ENCODE results near the gene DPP10.

Gene DPP10

GRCh38 chr2:115569547-115569946 is 1127.1 kb downstream of the DPP10 start:
- no peak for DNase-seq (ENCODE audit: low read depth)

DNA sequence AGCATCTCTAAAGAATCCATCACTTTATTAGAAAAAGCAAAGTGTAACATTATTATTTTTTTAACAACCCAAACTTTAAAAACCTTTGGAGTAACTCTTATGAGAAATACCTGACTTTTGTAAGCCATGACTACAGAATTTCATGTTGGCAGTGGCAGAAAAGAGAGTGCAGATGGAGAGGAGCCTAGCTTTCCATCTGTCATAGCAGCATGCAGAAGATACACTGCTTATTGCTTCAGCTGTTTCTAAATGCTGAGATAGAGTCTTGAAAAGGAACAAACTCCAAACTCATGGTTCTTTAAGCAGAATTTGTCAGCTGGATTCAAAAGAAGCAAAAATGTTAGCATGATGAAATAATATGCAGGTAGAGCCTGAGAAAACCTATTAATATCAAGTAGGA is 1130.3 kb downstream of the DPP10 start:
- no peak for DNase-seq (ENCODE audit: low read depth)

DNA sequence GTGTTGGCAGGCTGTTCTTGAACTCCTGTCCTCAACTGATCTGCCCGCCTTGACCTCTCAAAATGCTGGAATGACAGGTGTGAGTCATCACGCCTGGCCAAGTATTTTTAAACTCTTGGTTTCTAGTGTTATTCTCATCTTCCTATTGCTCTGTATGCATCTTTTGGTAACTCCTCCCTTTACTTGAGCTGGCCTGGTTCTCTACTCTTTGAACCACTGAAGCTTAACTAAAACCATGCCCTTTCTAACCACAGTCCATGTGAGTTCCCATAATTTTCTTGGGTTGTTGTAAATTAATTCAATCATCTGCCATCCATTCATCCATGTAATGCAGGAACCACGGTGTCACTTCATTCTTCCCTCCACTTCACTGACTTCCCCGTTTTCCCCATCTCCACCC is 1131.3 kb downstream of the DPP10 start:
- DNase-seq (ENCODE audit: low read depth) = no peak

- no peak for DNase-seq (ENCODE audit: low read depth)
Observed at GRCh38 chr2:115574667-115575066, 1132.2 kb downstream of the DPP10 start.

DNA sequence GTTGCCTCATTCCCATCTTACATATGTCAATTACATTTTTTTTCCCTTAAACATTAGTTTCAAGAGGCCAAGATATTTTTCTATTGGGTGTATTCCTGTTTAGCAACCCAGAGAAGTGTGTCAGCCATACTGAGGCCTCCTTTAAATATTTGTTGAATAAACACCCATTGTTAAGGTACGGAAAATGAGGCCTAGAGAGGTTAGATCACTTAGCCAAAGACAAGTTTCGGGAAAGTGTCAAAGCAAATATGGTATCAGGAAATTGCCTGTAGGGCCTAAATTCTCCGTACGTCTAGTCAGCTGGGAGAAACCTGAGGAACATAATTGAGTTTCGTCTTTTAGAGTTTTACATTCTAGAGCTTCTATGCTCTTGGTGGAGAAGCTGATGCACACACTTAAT is 1138.3 kb downstream of the DPP10 start:
- DNase-seq (ENCODE audit: low read depth) = no peak

GRCh38 chr2:115584507-115584906 is 1142.1 kb downstream of the DPP10 start:
- DNase-seq (ENCODE audit: low read depth) = no peak

GRCh38 chr2:115596659-115597375 is 1154.4 kb downstream of the DPP10 start:
- DNase-seq (ENCODE audit: low read depth) = no peak

DNA sequence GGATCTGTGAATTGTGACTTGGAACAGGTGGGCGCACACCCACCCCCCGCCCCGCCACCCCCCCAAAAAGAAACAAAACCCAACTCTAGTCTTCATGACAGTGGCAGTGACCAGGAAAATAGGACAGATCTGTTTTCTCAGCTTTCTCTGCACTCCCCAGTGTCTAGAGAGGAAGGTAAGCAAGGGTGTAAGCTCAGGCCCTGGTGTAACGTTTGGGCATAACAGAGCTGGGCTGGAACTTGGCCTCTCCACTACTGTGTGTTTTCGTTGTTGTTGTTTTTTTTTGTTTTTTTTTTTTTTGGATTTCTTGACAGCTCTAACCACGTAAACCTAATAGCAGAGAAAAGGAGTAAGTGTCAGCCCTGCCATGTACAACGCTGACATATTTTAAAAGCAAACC is 1160.8 kb downstream of the DPP10 start:
- DNase-seq (ENCODE audit: low read depth) = no peak

- DNase-seq (ENCODE audit: low read depth) = no peak
Observed at GRCh38 chr2:115606350-115606749, 1163.9 kb downstream of the DPP10 start.

- no peak for DNase-seq (ENCODE audit: low read depth)
Observed at GRCh38 chr2:115609978-115610377, 1167.5 kb downstream of the DPP10 start.

- DNase-seq (ENCODE audit: low read depth) = no peak
Observed at GRCh38 chr2:115610888-115611287, 1168.4 kb downstream of the DPP10 start.

GRCh38 chr2:115624332-115624731 is 1181.9 kb downstream of the DPP10 start:
- DNase-seq (ENCODE audit: low read depth) = no peak

GRCh38 chr2:115634578-115634977 is 1192.1 kb downstream of the DPP10 start:
- no peak for DNase-seq (ENCODE audit: low read depth)

GRCh38 chr2:115635430-115635829 is 1193.0 kb downstream of the DPP10 start:
- no peak for DNase-seq (ENCODE audit: low read depth)

DNA sequence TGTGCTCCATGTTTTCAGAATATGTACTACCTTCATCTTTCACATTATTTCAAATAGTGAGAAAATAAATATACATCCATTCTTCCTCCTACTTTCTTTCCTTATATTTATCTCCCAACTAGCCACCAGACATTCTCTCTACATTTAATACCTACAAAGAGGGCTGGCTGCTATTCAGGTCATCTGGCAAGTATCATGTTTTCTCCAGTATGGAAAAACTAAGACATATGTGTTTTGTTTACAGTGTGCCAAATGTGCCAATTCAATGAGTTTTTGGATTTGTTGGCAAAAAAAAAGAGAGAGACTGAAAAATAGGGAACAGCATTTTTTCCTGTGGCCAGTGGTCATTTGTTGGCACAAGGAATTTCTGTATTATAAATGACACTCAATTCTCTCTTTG is 1207.3 kb downstream of the DPP10 start:
- no peak for DNase-seq (ENCODE audit: low read depth)

- DNase-seq (ENCODE audit: low read depth) = no peak
Observed at GRCh38 chr2:115650827-115651226, 1208.4 kb downstream of the DPP10 start.

DNA sequence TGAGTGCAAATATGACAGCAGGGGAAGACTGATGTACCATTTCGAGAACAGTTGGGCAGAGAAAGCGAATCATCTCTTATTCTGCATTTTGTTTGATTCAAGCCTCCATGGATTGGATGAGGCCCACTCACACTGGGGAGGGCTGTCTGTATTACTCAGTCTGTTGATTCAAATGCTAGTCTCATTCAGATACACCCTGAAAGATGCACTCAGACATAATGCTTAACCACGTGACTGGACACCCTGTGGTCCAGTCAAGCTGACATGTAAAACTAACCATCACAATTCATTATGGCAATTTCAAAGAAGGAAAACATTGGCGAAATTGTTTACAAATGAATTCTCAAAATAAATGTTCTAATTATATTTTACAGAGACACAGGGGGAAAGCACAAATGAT is 1210.2 kb downstream of the DPP10 start:
- DNase-seq (ENCODE audit: low read depth) = no peak

DNA sequence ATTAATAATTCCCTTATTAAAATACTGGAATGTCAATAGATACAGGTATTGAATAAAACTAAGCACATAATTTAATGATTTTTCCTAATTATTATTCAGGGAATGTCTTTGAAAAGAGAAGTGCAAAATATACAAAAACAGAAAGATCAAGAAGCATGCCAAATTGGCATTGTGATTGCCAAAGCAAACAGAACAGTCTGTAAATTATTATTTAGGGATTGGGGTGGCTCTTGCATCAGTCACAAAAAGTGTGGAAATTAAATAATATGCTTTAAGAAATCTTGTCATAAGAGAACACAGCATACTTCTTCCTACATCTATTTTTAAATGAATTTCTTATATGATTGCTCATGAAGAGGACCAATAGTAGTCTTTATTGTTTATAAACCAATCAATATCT is 1211.9 kb downstream of the DPP10 start:
- no peak for DNase-seq (ENCODE audit: low read depth)

- no peak for DNase-seq (ENCODE audit: low read depth)
Observed at GRCh38 chr2:115678129-115678528, 1235.7 kb downstream of the DPP10 start.

DNA sequence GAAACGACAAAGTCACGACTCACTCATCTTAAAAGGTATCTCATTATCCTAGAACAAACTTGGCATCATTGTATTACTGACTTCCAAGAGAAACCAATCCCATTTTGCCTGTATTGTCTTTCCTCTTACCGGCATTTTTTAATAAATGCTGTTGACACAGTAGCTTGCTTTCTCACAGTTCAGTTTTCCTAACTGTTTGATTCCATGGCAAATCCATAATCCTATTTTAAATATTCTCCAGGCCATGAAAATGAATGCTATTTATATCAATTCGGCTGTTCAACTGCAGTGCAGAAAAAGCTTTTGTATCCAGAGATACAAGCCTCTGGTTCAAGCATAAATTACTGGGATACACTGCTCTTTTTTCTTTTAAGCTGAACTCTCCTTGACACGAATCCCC is 1241.9 kb downstream of the DPP10 start:
- DNase-seq (ENCODE audit: low read depth) = no peak

- no peak for DNase-seq (ENCODE audit: low read depth)
Observed at GRCh38 chr2:115691409-115691808, 1249.0 kb downstream of the DPP10 start.

DNA sequence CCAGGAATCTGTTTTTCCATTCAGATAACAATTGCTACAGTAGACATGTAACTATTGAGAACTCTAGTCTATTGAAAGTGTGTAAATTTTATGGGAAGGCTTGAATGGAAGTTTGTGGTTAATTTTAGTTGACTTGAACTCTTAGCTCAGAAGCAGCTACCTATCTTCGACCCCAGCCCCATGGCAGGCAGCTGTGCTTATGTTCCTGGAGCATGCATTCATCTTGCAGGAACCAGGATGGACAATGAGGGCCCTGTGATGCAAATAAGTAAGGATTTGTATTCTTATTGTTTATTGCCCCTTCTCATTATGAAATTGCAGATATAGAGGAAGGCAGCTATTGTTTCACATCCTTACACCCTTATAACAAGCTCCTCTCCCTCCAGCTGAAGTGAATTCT is 1252.2 kb downstream of the DPP10 start:
- DNase-seq (ENCODE audit: low read depth) = no peak

DNA sequence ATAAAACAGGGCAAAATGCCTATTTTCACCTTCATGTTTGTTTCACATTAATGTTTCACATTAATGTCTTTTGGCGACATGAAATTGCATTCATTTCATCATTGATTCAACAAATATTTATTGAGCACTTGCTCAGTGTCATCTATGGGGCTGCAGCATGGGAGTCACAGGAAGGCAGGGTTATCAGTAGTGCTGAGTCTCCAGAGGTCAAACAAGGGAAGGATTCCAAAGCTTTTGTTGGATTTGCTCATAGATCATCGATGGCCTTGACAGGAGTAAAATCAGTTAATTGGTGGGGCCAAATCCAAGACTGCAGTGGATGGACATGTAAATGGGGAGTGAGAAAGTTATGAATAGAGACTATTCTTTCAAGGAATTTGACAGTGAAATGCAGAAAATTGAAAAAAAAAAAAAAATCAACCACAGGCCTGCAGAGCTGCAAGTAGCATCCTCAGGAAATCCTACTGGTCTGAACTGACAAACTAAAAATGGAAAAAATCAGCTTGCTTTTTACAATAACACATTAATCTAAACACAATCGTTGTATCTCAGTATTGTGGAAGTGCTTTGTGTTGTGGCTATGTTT is 1290.8 kb downstream of the DPP10 start:
- no peak for DNase-seq (ENCODE audit: low read depth)

DNA sequence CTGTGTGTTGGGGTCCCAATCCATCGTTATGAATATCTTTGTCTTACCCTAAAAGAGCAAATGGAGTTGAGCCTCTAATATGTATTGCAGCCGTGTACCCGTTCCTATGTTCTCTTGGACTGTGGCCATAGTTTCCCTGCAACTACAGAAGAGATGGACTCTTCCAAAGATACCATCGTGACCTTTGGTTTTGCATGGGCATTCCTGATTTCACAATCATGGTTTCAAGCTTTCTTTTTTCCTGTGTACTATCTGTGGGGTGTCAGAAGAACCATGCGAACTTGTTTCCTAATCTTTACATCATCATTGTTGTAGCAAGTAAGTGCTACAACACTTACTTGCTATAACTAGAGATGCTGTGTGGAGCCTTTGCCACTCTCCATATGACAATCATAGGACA is 1295.7 kb downstream of the DPP10 start:
- DNase-seq (ENCODE audit: low read depth) = no peak
